KG1 (cell line): ENCODE results near the gene ATP8B4.

Experiments used
- DNase-seq: peaks from one replicate; lab custom pipeline; 2025; lab: John Stamatoyannopoulos, UW

Gene ATP8B4

DNA sequence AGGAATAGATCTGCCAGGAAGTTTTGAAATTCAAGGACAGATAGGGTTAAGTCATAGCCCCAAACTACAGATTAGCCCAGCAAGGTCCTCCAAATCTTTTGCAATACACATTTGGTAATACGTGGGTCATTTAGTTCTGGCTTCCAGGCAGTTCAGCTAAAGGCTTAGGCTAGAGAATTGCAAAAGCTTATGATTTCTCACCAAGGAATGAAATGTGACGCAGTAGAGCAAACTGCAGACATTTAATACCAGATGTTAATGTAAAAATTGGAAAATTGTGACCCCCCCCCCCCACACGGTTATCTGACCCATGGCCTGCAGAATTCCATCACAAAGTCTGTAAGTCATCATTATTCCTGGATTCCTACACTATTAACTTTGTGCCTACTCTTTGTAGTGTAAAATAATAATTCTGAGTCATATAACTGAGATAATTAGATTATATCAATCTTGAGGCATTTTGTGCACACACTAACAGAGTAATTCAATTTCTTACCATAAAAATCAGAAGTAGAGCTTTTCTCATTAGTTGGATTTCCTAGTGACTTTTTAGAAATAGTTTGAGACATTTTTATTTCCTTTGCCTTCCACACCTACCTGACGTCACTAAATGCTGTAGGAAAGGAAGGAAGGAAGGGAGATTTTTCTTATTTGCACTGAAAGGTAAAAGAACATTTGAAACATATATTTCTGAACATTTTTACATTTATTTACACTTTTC lies 263.0 kb downstream of the ATP8B4 start:
- no peak for DNase-seq

DNA sequence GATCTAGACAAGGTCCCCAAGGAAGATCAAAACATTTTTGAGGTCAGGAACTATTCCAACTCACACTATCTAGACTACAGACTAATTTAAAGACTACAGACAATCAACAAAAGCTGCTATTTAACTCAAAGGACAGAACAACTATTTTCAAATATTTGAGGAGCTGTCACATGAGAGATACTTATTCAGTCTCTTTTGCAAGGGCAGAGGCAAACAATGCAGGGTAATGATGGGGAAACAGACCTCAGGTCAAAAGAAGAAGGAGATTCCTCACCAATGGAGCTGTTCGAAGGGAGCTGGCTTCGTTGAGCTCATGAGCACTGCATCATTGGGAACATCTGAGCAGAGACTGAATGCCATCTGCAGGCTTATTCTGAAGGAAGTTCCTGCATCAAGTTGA lies 266.3 kb downstream of the ATP8B4 start:
- DNase-seq = no peak

GRCh38 chr15:49848807-49849206 lies 270.2 kb downstream of the ATP8B4 start:
- DNase-seq = no peak

DNA sequence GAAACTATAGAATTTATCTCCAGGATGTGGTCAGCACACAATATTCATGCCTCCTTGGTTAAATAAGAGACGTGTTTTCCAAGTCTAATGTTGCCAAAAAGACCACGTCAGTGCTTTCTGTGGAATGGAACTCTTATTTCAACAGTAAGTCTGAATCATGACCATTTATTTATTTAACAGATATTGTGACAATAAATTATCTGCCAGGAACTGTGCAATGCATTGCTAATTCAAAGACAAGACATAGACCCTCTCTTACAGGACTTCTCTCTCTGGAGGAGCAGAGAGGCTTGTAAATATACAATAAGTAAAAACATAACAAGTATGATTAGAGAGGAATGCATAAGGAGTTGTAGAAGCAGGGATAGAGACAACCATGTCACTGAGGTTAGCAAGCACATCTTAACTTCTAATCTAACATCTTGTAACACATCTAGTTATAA lies 270.7 kb downstream of the ATP8B4 start:
- no peak for DNase-seq

DNA sequence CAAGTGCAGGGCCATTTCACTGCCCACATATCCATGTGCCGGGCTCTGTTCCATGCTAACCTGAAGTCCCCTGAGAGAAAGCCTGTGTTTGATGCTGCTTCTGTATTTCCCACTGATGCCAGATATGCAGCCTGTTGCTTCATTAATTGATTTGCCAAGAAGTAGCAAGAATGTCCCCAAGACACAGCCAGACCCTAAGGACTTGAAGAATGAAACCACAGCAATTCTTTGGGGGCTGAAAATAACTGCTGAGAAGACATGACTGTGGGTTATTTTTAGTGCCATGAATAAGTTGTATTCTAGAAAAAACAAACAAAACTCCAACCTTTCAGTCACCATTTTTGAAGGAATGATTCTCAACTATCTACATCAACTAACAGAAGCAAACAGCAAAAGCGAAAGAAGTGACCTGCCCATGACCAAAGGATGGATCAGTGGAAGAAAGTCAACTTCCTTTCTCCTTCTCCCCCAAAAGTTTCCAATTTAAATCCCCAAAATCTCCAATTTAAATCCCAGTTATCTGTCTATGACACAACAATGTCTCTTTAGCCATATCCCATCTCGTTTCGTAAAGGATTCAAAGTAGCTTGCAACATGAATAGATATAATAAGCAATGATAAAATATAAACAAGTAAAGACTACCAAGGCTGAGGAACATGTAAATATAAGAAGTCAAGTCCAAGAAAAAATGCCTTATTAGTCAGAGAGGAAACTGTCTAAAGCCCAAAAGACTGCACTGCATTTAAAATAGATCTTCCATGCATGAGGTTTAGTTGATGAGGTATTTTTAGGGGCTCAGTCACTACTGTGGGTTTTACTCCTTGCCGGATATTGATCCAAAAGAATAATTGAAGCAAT lies 271.4 kb downstream of the ATP8B4 start:
- DNase-seq = no peak

GRCh38 chr15:49844390-49844789 lies 274.6 kb downstream of the ATP8B4 start:
- DNase-seq = no peak

DNA sequence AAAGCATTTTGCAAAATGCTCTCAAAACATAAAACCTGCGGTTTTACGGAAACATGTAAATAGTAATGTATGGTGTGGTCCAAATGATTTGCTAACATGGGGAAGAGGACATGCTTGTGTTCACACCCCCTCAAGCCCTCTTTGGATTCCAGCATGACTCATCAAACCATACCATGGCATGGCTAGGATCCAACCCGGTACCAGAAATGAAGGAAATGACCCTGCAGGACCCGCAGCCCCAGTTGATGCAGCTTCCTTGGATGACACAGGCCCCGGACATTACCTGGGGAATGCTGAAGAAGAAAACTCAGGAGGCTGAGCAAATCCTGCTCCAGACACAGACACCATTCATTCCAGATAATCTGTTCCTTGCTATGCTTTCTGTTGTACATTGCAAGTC lies 275.3 kb downstream of the ATP8B4 start:
- DNase-seq = no peak

GRCh38 chr15:49842031-49842730 lies 276.9 kb downstream of the ATP8B4 start:
- DNase-seq = no peak

GRCh38 chr15:49832511-49832910 lies 286.5 kb downstream of the ATP8B4 start:
- DNase-seq = no peak

GRCh38 chr15:49831206-49831965 lies 287.6 kb downstream of the ATP8B4 start:
- DNase-seq = no peak

DNA sequence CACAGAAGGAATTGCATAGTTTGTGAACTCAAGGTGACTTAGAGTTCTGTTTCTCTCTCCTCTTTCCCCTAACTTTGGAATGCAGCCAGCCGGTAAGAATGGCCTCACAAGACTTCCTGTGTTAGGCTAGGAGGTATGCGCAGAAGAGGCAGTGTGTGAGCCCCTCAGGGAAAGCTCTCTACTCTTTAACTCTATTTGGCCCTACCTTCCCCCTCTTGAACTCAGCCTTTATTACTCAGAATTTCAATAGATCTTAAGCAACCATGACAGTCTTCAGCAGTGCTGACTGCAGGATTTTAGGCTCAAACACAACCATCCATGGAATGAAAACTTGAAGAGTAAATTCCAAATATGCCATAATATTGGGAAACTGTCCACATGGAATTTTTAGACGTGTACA lies 288.6 kb downstream of the ATP8B4 start:
- no peak for DNase-seq

DNA sequence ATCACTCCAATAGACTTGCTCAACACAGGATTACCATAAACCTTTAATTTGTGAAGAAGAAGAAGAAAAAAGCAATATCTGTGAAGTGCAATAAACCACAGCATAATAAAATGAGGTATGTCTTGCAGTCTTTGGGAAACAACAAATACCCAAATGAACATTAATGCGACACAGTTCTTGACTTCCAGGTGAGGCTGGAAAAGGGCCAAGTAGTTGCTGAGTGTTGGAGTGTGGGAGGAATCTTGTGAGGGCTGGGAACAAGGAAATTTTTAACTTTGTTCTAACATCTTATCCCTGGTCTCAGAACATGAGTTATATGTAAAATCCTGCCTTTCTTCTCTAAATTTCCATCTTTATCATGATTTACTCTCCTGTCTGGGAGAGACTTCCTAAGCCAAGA lies 291.7 kb downstream of the ATP8B4 start:
- DNase-seq = no peak

DNA sequence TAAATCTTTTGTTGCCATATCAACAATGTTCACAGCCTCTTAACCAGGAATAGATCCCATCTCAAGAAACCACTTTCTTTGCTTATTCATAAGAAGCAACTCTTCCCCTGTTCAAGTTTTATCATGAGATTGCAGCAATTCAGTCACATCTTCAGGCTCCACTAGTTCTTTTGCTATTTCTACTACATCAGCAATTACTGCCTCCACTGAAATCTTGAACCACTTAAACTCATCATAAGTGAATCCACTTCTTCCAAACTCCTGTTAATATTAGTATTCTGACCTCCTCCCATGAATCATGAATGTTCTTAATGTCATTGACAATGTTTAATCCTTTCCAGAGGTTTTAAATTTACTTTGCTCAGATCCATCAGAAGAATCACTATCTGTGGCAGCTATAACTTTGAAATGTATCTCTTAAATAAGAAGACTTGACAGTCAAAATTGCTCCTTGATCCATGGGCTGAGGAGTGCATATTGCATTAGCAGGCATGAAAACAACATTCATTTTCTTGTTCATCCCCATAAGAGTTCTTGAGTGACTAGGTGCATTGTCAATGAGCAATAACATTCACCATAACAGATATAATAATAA lies 292.3 kb downstream of the ATP8B4 start:
- DNase-seq = no peak

GRCh38 chr15:49824775-49825099 lies 294.3 kb downstream of the ATP8B4 start:
- no peak for DNase-seq

DNA sequence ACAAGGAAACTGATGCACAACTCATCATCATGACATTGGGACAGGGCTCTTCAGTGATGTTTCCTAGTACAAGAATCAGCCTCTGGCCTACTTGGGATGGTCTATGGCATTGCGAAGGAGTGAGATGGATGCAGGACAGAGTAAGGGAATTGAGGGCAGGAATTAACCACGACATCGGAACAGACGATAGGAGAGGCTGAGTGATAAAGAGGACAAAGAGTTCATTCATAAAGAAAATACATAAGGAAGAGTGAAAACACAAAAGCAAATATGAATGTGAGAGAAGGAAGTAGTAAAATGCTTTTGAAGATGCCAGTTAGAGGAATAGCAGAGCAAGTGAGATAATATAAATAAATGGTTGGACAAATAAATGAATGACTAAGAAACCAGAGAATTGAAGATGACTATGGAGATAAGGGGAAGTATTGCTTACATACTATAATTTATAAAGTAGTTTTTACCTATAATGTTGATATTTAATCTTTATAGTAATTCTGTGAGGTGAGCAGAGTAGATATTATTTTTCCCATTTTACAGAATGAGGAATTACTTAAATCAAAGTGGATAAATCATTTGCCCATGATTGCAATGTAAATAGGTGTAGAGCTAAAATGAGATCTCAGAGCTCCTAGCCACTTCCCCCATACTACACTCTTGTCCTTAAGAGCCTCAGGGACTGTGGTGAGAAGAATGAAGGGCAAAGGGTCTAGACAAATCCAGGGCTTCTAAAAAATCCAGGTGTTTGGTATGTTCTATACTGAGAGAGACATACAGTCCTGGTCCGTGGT lies 294.9 kb downstream of the ATP8B4 start:
- DNase-seq = no peak

DNA sequence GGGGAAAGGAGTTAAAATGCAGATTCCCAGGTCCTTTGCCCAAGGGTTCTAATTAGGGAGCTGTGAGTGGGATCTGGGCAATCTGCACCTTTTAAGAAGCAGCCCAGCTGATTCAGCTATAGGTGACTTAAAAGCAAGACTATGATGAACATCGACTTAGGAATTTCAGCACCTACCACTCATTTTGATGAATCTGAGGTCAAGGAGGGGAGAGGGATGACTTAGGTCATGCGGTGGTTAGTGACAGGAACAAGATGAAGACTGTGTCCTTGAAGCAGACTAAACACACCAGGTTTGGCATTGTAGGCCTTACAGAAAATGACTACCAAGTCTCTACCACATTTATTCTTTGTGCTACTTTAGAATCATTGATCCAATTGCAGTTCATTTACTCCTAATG lies 301.9 kb downstream of the ATP8B4 start:
- DNase-seq = no peak

DNA sequence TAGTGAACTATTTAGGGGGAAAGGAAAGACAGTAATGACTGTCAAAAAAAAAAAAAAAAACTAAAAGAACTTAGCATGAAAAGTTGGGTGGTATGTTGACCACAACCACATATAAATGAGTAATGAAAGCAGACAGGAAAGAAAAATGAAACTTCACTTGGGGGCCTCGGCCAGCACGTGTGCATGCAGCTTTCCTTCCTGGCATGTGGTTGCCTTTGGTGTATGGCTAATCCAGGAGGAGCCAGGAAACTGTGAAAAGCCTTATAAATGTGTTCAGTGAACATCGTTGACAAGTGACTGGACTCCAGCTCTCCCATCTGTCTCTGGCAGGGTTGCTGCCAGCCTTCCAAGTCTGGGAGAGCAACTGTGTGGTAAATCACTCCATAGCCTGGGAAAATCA lies 303.1 kb downstream of the ATP8B4 start:
- no peak for DNase-seq

GRCh38 chr15:49815526-49815925 lies 303.5 kb downstream of the ATP8B4 start:
- no peak for DNase-seq

- DNase-seq = no peak
Observed at GRCh38 chr15:49814709-49815108, 304.3 kb downstream of the ATP8B4 start.

GRCh38 chr15:49813625-49814024 lies 305.4 kb downstream of the ATP8B4 start:
- DNase-seq = no peak

- no peak for DNase-seq
Observed at GRCh38 chr15:49810720-49811119, 308.3 kb downstream of the ATP8B4 start.
